A673 (cell line): ENCODE results near the gene HLA-A. TPM values are rescaled to one million over a fixed set of nuclear protein-coding genes. Genes with fewer than 3 reads are reported as not detected.

ENCODE experiments used
- BruUV-seq: library from RNA; stranded (reverse); fragments of 400-500 nt; replicated peaks from 2 replicates; lab custom pipeline; 2021; lab: Mats Ljungman, UMichigan
- CTCF ChIA-PET: fragments of 300-600 bp; sonication (Branson Sonifier 250); formaldehyde crosslinking; loops from one replicate; lab custom pipeline; 2022; ENCODE audit warnings: antibody characterized with exemption; lab: Charles Lee
- POLR2A ChIA-PET: fragments of 300-600 bp; sonication (Branson Sonifier 250); formaldehyde crosslinking; loops from one replicate; lab custom pipeline; 2022; ENCODE audit warnings: antibody characterized with exemption; ENCODE audit not compliant: low non-redundant PET; lab: Charles Lee
- DNase-seq: peaks from one replicate; pipeline ENCODE4 v3.0.0-alpha.2; 2015; ENCODE audit warnings: low spot score
- H3K27ac ChIP-seq: fragments of 200-600 bp; sonication (generic); 2 replicates; pipeline ENCODE4 v1.5.1; 2016; ENCODE audit warnings: mixed run types, low read depth, mild to moderate bottlenecking, mixed read lengths, antibody characterized with exemption, low read length; ENCODE audit not compliant: poor library complexity, severe bottlenecking
- H3K27me3 ChIP-seq: fragments of 200-600 bp; sonication (generic); replicated peaks from 2 replicates; pipeline ENCODE4 v1.6.1; 2017; ENCODE audit warnings: mixed run types, low read depth, mild to moderate bottlenecking, mixed read lengths, antibody characterized with exemption, low read length; ENCODE audit not compliant: insufficient read depth, poor library complexity
- H3K36me3 ChIP-seq: fragments of 200-600 bp; sonication (generic); 2 replicates; pipeline ENCODE4 v1.6.1; 2016; ENCODE audit warnings: mixed run types, mild to moderate bottlenecking, mixed read lengths, antibody characterized with exemption, low read length; ENCODE audit not compliant: insufficient read depth, poor library complexity, severe bottlenecking
- H3K4me1 ChIP-seq: fragments of 200-600 bp; sonication (generic); 2 replicates; pipeline ENCODE4 v1.6.1; 2017; ENCODE audit warnings: mixed run types, mild to moderate bottlenecking, mixed read lengths, antibody characterized with exemption, low read length; ENCODE audit not compliant: insufficient read depth, poor library complexity, severe bottlenecking
- H3K4me3 ChIP-seq: fragments of 200-600 bp; sonication (generic); 2 replicates; pipeline ENCODE4 v1.5.1; 2016; ENCODE audit warnings: low read depth, mixed run types, mild to moderate bottlenecking, mixed read lengths, low read length; ENCODE audit not compliant: poor library complexity, severe bottlenecking
- H3K9me3 ChIP-seq: fragments of 200-600 bp; sonication (generic); 2 replicates; pipeline ENCODE4 v1.6.1; 2016; ENCODE audit warnings: mixed run types, low read depth, mild to moderate bottlenecking, mixed read lengths, antibody characterized with exemption, low read length; ENCODE audit not compliant: poor library complexity, severe bottlenecking
- EZH2 ChIP-seq: fragments of 200-600 bp; sonication (generic); IDR thresholded peaks from 2 replicates; pipeline ENCODE4 v1.6.1; 2017; ENCODE audit warnings: borderline replicate concordance, low read depth, mild to moderate bottlenecking, mixed read lengths, antibody characterized with exemption, low read length; ENCODE audit not compliant: poor library complexity, severe bottlenecking
- intact Hi-C: fragments of 100-400 bp; cut with micrococcal nuclease; formaldehyde crosslinking; loops from one replicate; pipeline ENCODE4 v1.10.0; 2022; ENCODE audit not compliant: unreplicated experiment
- total RNA-seq: library from RNA; stranded (reverse); gene quantifications from 2 replicates; pipeline ENCODE4 v1.2.3, GENCODE V29; 2021
- TF ChIP-seq, protein P1 (sequence below): fragments of 300-800, 200-600 bp; sonication (generic); conservative IDR thresholded peaks from 2 replicates; pipeline ENCODE4 v1.5.1; 2017; ENCODE audit warnings: low read depth, mild to moderate bottlenecking, antibody characterized with exemption, low read length, moderate library complexity, mixed read lengths

The HLA-A gene
- total RNA-seq, 1 experiment from 2014 or later: 190 TPM

DNA sequence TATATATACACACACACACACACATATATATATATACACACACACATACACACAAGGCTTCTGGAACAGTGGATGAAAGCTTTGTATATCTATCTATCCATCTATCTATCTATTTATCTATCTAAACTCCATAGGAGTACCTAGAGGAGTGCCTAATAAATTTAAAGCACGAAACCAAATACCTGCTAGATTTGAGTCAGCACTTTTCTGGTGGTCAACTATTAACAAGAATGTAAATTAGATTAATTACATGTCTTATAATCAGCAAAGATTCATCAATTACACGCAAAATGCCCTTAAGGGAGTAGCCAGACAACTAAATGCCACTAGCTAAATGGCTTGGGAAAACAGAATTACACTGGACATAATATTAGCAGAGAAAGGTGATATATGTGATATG lies 26.6 kb downstream of the HLA-A start:
- DNase-seq: no peak
- no peaks in the 10 kb centered on the region for H3K36me3 ChIP-seq
- H3K4me1 ChIP-seq: peaks cover 42% of the 10 kb centered on the region
- H3K27me3 ChIP-seq: no peaks in the 10 kb centered on the region
- BruUV-seq: no TSS peak
- H3K9me3 ChIP-seq: no peaks in the 10 kb centered on the region
- intact Hi-C loops: no loop called here
- H3K27ac ChIP-seq: no peak overlapping the region
- ChIA-PET POLR2A (no interaction called here), CTCF (no interaction called here)
- H3K4me3 ChIP-seq: no peak overlapping the region
- no peak for TF ChIP-seq EZH2
- TF ChIP-seq, protein P1, sequence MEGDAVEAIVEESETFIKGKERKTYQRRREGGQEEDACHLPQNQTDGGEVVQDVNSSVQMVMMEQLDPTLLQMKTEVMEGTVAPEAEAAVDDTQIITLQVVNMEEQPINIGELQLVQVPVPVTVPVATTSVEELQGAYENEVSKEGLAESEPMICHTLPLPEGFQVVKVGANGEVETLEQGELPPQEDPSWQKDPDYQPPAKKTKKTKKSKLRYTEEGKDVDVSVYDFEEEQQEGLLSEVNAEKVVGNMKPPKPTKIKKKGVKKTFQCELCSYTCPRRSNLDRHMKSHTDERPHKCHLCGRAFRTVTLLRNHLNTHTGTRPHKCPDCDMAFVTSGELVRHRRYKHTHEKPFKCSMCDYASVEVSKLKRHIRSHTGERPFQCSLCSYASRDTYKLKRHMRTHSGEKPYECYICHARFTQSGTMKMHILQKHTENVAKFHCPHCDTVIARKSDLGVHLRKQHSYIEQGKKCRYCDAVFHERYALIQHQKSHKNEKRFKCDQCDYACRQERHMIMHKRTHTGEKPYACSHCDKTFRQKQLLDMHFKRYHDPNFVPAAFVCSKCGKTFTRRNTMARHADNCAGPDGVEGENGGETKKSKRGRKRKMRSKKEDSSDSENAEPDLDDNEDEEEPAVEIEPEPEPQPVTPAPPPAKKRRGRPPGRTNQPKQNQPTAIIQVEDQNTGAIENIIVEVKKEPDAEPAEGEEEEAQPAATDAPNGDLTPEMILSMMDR: no peak

DNA sequence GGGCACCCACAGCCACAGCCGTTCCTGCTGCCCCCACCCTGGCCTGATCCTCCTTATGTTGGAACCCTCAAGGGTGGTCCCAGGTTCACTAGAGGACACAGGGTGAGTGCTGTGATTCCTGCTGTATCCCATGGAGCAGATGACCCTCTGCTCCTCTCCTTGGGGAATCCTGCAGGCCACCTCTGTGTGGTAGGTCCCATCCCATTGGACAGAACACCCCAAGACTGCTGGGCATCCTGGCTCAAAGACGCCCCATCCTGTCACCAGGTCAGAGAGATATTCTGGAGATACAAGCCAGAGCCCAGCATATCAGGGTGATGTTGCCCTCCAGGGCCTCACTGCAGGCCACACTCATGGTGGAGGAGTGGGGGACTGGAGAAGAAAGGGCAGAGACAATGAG lies 28.4 kb downstream of the HLA-A start:
- H3K4me3 ChIP-seq: no peak overlapping the region
- TF ChIP-seq, protein P1: no peak
- no peak for TF ChIP-seq EZH2
- H3K27ac ChIP-seq: no peak overlapping the region
- CTCF ChIA-PET: no interaction called here
- POLR2A ChIA-PET: no interaction called here
- intact Hi-C loops: no loop called here
- H3K36me3 ChIP-seq: no peaks in the 10 kb centered on the region
- DNase-seq: no peak
- H3K4me1 ChIP-seq: peaks cover 28% of the 10 kb centered on the region
- no peaks in the 10 kb centered on the region for H3K9me3 ChIP-seq
- no peaks in the 10 kb centered on the region for H3K27me3 ChIP-seq
- BruUV-seq: no TSS peak

GRCh38 chr6:29974901-29975560 lies 32.7 kb downstream of the HLA-A start:
- POLR2A ChIA-PET: interaction anchor here (0.9 kb wide), 1 partner anchor 10 kb away, joined by 3 read pairs; no protein-coding TSS in a partner anchor
- H3K27me3 ChIP-seq: no peaks in the 10 kb centered on the region
- no peak for DNase-seq

More at GRCh38 chr6:29974901-29975560, 32.7 kb downstream of the HLA-A start:
- BruUV-seq: no TSS peak
- Histone ChIP-seq H3K36me3 (no peaks in the 10 kb centered on the region), H3K4me1 (no peaks in the 10 kb centered on the region), H3K9me3 (no peaks in the 10 kb centered on the region), H3K4me3 (no peak overlapping the region), H3K27ac (no peak overlapping the region)
- TF ChIP-seq, protein P1: no peak
- TF ChIP-seq EZH2: no peak
- CTCF ChIA-PET: no interaction called here
- intact Hi-C loops: no loop called here
